Epidermal melanocyte (primary cell): ENCODE results near the gene TMEM135.
"Not testable (repeated sequence)": the region's sequence is repeated elsewhere in the genome, so short reads cannot be mapped to it uniquely, and the experiment has no call there.

ENCODE experiments used
- DNase-seq: peaks from one replicate; pipeline ENCODE4 v3.0.0; 2011; ENCODE audit warnings: low spot score; ENCODE audit not compliant: insufficient read length

Gene TMEM135

DNA sequence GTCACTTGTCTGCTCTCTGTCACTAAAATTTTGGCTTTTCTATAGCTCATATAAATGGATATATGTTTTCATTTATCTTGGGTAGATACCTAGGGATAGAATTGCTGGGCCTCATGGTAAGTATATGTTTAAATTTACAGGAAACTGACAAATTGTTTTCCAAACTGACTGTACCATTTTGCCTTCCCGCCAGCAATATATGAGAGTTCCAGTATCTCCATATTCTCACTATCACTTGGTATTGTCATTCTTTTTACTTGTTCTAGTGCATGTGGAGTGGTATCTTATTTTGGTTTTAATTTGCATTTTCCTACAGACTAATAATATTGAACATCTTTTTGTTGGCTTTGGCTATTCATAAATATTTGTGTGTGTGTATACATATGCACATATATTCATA lies 101.7 kb downstream of the TMEM135 start:
- DNase-seq: no peak

DNA sequence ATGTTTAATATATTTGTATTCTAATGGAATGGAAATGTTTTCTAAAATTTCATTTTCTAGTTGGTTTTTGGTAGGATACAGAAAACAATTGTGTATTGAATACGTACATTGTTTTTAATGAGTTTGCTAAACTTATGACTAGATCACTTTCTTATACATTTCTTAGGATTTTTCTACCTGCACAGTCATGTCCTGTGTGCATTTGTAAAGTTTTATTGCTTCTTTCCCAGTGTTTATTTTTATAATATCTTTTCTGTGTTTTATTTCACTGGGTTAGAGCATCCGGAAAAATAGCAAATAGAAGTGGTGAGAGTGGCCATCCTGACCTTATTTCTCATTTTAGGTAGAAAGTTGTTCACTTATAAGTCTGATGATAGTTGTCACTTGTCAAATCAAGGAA lies 103.6 kb downstream of the TMEM135 start:
- DNase-seq: no peak

DNA sequence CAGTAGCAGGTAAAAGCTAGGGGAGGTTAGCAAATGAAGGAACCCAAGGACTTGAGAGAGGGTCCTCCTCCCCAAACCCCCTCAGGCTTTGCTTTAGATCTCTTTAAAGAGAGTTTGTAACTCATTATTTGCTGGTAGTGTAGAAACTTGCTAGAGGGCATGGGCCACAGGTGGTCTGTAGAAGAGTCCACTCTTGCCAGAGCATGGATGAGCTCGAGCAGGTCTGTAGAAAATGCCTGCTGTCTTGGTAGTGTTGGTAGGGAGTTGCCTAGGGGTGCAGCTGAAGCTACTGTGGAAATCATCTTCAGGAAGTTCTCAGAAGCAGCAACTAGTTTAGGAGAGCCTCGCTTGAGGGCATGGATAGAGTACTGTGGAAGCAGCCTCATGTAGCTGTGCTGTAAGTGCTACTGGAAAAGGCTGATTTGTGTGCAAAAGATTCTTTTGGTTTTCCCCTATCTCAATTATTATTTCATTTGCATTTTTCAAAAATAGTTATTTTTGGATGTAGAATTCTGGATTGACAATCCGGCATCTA lies 104.3 kb downstream of the TMEM135 start:
- DNase-seq: no peak

DNA sequence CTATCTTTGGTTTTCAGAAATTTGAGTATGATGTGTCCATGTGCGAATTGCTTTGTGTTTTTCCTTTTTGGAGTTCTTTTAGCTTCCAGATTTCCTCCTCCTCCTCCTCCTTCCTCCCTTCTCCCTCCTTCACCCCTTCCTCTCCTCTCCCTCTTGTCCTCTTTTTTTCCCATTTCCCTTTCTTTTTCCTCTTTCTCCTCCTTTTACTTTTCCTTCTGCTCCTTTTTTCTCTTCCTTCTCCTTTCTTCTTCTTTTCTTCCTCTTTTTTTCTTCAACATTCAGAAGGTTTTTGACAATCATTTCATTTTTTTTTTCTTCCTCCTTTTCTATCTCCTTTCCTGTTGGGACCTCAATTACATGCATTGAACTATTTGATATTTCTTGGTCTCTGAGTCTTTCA lies 104.9 kb downstream of the TMEM135 start:
- no peak for DNase-seq

DNA sequence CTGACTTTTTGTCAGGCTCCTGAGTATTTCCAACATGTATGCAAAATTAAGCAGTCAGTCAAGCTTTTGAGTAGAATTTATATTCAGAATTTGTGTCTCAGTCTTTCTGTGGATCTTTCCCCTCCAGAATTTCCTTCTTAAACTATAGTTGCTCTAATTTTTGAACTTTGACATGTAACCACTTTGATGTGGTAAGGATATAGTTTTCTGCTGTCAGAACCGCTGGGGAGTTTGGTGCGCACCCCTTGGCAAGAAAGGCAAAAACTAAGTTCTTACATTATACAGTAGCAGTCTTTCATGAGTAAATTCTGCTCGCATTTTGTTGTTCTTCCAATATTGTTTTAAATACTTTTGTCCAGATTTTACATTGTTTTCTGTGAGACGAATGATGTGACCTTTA lies 105.9 kb downstream of the TMEM135 start:
- no peak for DNase-seq

DNA sequence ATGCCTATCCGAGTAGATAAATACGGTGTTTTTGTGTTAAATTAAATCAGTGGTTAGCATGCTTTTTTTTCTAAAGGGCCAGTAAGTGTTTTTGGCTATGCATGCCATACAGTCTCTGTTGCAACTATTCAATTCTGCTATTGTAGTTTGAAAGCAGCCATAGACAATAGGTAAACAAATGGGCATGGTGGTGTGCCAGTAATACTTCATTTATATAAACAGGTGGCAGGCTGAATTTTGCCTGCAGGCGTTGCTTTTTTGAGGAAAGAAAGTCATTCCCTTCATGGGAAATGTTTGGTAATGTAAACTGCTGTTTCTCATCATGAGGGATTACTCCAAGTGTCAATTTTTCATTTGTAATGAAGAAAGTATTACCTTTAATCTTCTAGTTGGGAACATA lies 106.5 kb downstream of the TMEM135 start:
- no peak for DNase-seq

DNA sequence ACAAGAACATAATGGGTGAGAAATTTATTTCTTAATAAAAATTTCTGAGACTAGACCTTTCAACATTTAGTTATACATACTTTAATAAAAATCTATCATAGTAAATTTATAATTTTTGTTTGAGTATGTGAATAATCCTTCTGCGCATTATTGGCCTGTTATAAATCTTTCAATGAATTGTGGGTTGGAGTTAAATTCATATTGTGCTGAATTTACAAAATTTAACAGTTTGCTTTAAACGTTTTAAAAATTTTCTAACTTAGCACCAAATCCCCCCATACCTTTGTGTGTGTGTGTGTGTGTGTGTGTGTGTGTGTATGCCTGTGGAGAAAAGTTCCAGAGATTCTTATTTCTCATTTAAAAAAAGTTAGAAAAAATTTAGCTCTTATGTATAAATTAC lies 111.0 kb downstream of the TMEM135 start:
- DNase-seq: no peak

DNA sequence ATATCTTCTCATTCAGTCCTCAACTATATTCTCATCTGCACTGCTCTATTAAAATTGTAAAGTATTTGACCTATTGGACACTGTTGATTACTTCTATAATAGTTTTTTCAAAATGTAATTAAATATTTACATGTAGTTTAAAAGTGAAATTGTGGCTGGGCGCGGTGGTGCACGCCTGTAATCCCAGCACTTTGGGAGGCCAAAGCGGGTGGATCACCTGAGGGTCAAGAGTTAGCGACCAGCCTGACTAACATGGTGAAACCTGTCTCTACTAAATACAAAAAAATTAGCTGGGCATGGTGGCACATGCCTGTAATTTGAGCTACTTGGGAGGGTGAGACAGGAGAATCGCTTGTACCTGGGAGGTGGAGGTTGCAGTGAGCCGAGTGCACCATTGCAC lies 112.0 kb downstream of the TMEM135 start:
- not testable (repeated sequence) for DNase-seq

DNA sequence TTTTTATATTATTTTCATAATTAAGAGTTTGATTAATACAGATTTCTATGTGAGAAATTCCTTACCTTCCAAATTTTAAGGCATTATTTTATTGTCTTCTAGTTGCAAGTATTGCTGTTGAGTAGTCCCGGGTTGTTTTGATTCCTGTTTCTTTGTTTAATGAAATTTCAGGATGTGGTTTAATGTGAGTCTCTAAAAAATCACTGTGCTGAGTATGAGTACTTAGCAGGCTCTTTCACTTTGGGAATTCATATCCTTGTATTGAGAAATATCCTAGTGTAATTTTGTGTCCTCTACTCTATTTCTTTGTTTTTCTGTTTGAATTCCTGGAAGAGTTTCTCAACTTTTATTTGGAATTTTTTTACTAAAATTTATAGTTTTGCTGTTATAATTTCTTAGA lies 113.2 kb downstream of the TMEM135 start:
- no peak for DNase-seq

DNA sequence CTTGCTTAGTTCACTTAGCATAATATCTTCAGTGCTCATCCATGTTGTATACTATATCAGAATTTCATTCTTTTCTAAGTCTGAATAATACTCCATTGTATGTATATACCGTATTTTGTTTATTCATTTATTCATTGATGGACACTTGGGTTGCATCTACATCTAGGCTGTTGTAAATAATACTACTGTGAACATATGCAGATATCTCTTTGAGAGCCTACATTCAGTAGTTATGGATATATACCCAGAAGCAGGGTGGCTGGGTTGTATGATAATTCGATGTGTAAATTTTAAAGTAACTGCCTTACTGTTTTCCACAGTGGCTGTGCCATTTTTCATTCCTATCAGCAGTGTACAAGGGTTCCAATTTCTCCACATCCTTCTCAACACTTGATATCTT lies 116.5 kb downstream of the TMEM135 start:
- DNase-seq: no peak

DNA sequence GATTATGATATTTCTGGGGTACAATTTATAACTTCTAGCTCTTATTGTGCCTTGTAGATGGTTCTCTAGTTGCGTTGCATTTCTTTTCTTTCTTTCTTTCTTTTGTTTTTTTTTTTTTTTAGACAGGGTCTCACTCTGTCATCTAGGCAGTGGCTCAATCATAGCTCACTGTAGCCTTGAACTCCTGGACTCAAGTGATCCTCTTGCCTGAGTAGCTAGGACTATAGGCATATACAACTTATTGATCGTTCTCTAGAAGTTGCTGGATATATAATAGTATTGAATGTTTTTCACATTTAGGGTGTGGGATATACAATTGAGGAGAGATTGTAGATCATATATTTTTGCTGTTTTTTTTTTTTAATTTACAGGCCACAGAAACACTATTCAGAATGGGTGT lies 119.2 kb downstream of the TMEM135 start:
- no peak for DNase-seq

DNA sequence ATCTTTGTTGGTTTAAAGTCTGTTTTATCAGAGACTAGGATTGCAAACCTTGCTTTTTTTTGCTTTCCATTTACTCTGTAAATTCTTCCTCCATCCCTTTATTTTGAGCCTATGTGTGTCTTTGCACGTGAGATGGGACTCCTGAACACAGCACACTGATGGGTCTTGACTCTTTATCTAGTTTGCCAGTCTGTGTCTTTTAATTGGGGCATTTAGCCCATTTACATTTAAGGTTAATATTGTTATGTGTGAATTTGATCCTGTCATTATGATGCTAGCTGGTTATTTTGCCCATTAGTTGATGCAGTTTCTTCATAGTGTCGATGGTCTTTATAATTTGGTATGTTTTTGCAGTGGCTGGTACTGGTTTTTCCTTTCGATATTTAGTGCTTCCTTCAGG lies 131.3 kb downstream of the TMEM135 start:
- not testable (repeated sequence) for DNase-seq

DNA sequence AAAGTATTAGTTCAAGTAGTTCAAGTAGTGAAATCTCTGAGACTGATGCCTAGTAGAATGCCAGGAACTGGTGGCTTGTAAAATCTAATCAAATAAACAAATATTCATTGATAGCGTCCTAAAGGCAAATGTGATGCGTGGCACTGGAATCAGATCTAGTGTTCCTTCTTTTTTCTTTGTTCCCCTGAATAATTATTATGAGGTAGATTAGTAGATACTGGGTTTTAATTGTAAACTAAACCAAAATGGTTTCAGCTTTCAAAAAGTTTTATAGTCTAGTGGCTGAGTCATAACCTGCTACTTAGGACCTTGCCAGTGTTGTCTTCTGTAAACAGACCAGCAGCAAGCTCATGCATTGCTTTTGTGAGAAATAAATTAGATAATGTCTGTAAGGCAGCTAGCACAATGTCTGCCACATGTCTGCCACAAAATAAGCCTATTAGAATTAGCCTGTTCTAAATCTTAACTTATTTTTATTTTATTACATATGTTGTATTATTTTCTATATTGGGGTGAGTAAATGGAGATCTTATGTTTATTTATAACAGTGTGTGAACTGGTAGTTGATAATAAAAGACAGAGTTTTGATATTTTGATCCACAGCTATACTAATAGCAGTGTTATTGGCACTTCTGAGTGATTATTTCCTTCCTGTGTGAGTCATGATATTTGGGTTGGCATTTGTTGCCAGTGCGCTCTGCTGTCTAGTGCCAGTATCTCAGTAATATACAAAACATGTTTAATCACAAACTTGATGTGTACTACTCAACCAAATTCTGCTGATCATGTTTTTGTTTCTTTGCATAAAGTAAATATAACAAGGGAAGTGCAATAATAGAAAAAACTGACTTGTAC lies 135.7 kb downstream of the TMEM135 start:
- DNase-seq: no peak

DNA sequence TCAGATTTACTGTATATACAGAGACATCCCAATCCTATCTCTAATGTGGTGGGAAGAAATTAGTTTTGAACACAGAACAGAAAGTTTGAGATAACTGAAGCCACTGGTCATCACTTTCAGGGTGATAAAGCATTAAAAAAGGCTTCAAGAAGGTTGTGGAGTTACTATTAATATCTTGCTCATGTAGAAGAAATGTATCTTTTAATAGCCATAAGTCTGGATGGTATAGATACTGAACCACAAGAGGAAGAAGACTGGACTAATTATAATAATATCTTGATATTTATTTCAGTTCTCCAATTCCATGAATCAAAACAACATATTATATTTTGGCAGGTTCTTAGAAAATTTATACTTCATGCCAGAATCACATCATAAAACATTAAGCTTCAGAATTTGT lies 137.1 kb downstream of the TMEM135 start:
- no peak for DNase-seq

DNA sequence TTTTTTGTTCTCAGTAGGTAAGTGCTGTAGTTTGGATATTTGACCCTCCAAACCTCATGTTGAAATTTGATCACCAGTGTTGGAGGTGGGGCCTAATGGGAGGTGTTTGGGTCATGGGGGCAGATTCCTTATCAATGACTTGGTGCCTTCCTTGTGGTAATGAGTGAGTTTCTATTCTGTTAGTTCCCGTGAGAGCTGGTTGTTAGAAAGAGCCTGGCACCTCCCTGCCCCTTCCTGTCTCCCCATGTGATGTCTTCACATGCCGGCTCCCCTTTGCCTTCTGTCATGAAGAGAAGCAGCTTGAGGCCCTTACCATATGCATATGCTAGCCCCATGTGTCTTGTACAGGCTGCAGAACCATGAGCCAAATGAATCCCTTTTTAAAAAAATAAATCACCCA lies 138.3 kb downstream of the TMEM135 start:
- DNase-seq: no peak

DNA sequence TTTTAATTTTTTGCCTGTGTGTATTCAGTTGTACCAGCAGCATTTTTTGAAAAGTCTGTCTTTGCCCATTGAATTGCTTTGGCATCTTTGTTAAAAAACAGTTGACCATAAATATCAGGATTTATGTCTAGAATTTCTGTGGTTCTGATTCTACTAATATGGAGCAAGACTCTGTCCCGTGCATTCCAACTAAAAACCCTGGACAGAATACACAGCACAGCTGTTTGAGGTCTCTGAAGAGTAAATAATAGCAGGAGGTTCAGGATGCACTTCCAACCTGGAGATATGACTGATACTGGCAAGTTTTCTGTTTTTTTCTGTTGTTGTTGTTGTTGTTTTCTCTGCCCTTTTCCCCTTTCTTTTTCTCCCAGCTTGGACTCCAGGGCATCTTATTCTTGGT lies 141.9 kb downstream of the TMEM135 start:
- DNase-seq: no peak

DNA sequence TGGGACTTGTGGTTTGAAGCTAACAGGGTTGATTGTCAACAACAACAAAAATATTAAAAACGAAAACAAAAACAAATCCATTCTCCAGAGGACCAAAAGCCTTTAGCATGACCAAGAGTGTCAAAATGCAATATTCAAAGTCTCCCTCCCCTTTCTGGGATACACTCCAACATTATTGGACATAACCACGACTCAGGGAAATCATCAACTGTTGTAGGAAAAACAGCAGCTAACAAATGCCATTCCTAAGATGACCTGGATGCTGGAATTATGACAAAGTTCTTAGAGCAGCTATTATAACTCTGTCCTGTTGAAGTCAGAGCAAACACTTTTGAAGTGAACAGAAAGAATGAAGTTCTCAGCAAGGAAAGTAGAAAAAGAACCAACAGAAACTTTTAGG lies 143.0 kb downstream of the TMEM135 start:
- no peak for DNase-seq

DNA sequence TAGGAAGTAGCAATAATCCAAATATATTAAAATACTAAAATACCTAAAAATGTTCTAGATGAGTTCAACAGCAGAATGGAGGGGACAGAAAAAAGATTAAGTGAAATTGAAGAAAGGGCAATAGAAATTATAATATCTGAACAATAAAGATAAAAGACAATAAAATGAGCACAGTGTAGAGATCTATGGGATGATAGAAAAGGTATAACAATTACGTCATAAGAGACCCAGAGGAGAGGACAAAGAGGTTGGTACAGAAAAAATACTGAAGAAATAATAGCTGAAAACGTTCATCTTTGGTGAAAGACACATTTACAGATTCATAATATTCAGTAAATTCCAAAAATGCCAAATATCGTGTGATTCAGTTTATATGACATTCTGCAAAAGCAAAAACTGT lies 143.4 kb downstream of the TMEM135 start:
- no peak for DNase-seq

DNA sequence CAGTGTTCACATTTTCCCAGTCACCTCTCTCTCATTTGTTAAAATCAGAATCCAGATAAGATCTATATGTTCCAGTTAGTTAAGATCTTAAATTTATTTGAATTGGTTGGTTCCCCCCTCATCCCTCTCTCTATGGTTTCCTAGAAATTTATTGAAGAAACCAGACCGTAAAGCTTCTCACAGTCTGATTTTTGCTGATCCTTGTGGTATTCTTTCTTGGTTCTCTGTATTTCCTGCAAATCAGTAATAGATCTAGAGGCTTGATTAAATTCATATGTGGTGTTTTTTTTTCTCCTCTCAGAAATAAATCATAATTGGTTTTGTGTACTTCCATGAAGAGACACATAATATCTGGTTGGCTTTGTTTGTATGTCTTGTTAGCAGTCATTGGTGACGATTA lies 147.5 kb downstream of the TMEM135 start:
- DNase-seq: no peak

DNA sequence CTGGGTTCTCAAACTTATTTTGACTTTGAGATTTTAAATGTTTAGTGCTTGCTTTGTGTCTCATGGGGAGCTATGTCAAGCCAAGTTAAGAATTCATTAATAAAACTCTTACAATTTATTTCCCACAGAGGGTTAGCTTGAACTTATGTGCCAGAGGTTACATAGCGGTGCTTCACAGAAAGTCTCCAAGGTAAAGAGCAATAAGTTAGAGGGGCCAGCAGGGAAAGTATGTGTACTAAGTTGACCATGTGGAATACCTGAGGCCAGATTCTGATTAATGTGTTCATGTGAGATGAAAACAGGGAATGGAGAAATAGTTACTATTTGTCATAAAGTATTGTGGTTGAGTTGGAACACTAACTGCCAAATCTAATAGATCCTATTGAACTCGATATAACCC lies 149.3 kb downstream of the TMEM135 start:
- no peak for DNase-seq

DNA sequence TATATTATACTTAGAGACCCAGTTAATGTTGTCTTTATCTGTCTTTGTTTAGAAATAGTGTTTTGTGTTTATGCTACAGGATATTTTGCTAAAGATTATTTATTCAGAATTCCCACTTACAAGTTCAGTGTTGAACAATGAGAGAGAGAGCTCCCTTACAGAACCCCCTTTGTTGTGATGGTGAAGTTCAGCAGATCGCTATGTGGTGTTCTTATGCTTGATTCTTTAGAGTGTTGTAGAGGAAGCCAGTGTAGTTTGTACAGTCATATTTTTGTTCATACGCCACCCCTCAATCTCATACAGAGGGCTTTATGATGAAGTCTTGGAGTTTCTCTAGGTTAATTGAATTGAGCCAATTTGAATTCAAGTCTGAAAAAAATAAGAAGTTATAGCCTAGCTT lies 150.2 kb downstream of the TMEM135 start:
- DNase-seq: no peak

DNA sequence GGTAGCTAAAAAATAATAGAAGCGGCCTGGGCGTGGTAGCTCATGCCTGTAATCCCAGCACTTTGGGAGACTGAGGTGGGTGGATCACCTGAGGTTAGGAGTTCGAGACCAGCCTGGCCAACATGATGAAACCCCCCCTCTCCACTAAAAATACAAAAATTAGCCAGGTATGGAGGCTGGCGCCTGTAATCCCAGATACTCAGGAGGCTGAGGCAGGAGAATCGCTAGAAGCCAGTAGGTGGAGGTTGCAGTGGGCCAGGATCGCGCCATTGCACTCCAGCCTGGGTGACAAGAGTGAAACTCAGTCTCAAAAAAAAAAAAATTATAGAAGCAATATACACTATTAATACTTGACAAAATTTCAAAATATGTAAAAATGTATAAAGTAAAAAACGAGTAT lies 150.7 kb downstream of the TMEM135 start:
- not testable (repeated sequence) for DNase-seq

DNA sequence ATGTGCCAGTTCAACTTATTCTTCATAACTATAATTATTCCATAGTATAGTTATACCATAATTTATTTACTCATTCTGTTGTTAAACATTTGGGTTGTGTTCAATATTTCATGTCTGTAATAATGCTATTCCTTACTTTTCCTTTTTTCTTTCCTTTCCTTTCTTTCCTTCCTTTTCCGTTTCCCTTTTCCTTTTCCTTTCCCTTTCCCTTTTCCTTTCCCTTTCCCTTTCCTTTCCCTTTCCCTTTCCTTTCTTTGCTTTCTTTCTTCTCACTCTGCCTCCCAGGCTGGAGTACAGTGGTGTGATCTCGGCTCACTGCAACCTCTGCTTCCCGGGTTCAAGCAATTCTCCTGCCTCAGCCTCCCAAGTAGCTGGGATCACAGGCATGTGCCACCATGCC lies 151.2 kb downstream of the TMEM135 start:
- DNase-seq: not testable (repeated sequence)
